ENCODE results near the gene CETN3.

DNA sequence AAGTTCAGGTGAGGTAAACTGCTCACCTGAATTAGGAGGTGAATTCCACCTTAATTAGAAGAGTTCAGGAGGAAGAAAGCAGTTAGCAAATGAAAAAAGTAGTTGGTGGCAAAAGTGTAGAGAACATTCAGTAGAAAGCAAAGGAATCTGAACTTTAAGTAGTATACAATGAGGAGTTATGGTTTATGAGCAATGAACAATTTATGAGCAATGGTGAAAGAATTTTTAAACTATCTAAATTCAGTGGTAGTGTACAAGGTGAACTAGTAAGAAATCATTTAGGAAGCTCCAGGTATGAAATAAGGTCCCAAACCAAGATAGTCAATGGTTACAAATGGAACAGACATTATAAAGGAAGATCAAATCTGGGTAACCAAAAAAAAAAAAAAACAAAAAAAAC lies 3.1 kb downstream of the CETN3 start:
- TF ChIP-seq, protein P1, sequence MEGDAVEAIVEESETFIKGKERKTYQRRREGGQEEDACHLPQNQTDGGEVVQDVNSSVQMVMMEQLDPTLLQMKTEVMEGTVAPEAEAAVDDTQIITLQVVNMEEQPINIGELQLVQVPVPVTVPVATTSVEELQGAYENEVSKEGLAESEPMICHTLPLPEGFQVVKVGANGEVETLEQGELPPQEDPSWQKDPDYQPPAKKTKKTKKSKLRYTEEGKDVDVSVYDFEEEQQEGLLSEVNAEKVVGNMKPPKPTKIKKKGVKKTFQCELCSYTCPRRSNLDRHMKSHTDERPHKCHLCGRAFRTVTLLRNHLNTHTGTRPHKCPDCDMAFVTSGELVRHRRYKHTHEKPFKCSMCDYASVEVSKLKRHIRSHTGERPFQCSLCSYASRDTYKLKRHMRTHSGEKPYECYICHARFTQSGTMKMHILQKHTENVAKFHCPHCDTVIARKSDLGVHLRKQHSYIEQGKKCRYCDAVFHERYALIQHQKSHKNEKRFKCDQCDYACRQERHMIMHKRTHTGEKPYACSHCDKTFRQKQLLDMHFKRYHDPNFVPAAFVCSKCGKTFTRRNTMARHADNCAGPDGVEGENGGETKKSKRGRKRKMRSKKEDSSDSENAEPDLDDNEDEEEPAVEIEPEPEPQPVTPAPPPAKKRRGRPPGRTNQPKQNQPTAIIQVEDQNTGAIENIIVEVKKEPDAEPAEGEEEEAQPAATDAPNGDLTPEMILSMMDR (IDR thresholded peaks at IDR 0.05; ENCODE audit: low read length): no peak
- no peak for TF ChIP-seq EZH2 (optimal IDR thresholded peaks at IDR 0.05; ENCODE audit: low read depth, low read length)
- TF ChIP-seq EZH2phosphoT487 (IDR thresholded peaks at IDR 0.05; ENCODE audit: low read length): no peak
